OCI-M2 (cell line): ENCODE measurements around the gene DLGAP1.

Experiments used
- DNase-seq: peaks from one replicate; lab custom pipeline; 2025; ENCODE audit not compliant: unreplicated experiment; lab: John Stamatoyannopoulos, UW

The DLGAP1 gene

GRCh38 chr18:3952031-3952430 is 503.1 kb downstream of the DLGAP1 start:
- DNase-seq = no peak

DNA sequence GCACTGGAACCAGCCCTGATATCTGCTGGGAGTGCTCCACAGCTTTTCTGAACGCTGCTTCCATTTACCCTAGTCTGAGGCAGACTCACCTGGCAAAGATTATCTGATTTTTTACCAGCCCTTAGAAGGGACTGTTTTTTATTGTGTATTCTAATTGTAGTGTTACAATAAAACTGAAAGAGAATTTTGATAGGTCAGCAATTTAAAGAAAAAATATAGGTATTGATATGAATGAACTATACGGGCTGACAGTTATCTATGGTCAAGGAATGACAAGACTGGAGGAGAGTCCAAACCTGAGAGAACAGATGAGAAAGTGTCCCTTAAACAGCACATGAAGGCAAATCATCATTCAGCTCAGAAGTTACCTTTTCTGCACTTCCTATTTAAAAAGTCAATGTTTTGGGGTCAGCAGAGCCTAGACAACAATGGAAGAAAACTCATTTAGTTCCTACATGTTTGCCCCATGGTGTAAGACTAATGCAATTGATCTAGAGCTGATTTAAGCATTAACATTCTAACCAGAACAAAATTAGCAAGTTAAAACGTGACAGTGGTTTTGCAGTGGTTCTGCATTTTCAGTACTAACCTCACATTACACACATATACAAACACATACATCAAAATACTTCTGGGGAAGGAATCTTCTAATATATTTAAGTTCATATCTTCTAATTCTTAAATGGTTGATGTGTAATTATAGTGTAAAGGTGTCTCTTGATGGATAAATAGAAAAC is 504.3 kb downstream of the DLGAP1 start:
- no peak for DNase-seq

DNA sequence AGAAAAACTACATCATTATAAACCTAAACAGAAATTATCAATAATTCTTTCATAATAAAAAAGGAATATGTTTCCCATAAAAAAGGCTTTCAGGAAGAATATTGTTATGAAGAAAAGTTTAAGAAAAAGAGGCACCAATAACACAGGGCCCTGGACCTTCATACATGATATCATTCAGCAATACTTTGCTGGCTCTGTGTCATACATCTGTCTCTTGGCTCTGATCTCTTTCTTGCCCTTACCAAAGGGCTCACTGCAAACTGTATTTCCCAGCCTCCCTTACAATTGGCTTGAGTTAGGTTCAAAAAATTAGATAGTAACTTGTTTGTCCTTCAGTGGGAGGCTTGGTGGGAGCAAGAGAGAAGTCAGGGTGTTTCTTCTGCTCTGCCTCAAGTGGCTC is 506.1 kb downstream of the DLGAP1 start:
- DNase-seq = no peak

DNA sequence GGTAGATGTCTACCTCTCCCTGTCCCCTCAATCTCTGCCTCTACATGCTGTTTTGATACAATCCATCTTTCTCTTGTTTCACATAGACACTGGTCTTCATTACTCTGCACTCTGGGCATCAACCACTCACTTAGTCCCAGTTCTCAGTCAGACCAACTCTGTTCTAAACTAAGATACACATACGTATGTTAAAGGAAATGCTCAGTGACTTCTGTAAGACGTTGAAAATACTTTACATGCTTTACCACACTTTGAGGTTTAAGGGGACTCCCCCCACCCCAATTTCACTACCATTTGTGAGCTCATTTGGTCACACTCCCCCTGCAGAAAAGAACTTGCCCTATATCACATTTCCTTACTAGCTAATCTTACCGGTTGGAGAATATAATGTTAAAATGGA is 507.7 kb downstream of the DLGAP1 start:
- DNase-seq = no peak

DNA sequence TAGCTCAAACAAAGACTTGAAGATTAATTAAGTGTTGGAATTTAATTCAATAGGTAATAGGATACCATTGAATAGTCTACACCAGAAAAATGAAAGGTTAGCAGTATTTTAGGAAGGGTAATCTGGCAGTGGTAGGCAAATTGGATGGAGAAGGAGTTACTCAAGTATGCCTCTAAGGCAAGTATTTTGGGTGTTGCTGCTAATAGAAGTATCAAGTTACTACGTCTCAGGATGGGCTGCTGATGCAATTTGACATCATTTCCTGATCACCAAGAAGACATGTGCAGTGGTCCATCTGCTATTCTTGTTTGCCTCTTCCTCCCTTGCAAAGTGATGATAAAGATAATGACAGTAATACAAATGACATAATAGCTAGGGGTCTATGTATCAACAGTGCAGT is 519.8 kb downstream of the DLGAP1 start:
- DNase-seq = no peak

- DNase-seq = no peak
These were observed 522.8 kb downstream of the DLGAP1 start for GRCh38 chr18:3932276-3932675.

DNA sequence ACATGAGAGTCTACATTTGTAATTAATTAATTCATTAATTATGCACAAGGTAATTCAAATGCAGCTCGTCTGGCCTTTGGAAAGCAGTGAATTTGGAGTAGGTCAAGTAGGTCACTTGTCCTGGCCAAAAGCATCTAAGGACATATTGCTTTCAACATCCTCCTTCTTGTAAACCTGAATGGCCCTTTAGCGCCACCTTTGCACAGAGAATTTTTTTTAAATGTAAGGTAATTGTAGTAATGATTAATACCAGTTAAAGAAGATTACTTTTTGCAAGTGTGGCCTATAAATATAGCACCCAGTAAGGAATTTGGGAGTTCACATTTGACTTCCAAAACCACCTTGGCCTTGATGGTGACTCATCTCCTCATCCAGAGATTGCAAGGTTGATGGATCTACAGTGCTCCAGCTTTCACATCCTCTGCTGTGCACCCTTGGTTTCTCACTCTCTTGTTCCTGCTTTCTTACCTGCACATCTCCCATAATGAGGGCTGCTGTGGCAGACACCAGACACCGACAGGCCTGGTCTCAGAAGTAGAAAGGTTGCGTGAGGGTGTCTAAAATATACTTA is 523.5 kb downstream of the DLGAP1 start:
- no peak for DNase-seq

DNA sequence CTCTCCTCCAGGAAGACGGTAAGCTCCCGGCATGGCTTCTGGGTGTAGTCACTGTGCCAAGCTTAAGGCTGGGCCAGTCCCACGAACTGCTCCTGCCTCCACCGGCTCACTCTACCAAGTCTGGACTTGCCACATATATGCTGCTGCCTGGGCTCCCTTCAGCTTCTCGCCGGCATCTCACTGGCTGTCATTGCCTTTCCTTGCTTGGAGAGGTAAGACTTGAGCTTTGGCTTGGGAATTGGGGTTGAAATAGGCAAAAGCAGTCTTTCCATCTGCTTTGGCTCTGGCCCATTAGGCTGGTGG is 524.1 kb downstream of the DLGAP1 start:
- no peak for DNase-seq

GRCh38 chr18:3930126-3931012 is 524.7 kb downstream of the DLGAP1 start:
- no peak for DNase-seq

DNA sequence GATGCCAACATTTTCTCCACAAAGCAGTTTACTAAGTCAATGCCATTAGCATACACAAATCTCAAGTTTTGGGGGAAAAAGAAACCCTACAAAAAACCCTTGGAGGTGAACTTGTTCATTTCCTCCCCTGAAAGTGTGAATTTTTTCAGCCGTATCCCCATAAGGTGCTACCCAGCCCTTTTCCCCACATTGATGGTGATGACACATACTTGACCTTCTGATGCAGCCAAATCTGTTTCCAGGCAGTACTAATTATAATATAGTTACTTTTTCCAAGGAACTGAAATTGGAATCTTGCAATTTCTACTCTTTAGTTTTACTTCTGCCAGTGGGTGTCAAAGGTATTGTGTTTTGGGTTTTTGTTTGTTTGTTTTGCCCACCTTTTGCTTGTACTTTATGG is 530.7 kb downstream of the DLGAP1 start:
- no peak for DNase-seq

- no peak for DNase-seq
These were observed 531.4 kb downstream of the DLGAP1 start for GRCh38 chr18:3923750-3924149.

- no peak for DNase-seq
These were observed 533.3 kb downstream of the DLGAP1 start for GRCh38 chr18:3921826-3922225.

DNA sequence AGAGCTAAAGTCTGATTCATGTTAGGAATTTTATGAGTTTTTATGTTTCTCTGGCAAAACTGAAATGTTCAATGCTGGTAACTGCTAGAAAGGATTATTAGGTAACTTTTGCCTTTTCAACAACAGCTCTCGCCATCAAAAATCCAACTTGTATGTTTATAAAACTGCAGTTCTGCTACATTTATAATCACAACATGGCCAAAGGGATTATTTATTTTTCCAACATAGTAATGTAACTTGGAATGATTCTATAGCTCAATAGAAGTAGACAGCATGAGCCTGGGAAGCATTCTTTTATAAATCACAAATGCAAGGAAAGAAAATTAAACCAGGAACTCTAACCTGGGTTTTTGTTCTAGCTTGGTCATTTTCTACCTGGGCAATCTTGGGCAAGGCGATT is 534.3 kb downstream of the DLGAP1 start:
- DNase-seq = no peak

DNA sequence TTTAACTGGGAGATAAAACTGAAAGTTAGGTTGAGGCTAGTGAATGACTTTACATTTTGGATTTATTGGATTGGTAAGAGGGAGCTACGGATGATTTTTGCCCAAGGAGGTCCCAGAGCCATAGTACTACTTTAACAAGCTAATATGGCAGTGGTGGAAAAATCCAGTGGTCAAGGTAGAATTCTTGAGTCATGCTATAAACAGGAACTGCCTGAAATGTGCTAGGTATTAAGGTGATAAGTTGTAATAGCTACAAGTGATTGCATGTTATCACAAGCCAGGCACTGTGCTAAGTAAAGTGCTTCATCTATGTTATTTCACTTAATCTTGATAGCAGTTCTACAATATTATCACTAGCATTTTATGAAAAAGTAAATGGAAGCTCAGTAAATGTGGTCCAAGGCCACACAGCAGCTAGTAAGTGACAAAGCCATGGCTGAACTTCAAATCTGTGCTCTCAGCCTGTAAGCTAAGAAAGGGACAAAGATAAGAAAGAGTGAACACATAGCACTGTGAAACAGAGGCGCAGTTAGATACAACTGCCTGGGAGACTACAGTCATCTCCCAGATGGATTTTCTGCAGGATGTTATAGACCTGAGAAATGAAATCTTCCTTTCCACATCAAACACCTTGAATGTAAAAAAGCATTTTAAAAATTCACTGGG is 535.6 kb downstream of the DLGAP1 start:
- DNase-seq = no peak

- DNase-seq = no peak
These were observed 539.0 kb downstream of the DLGAP1 start for GRCh38 chr18:3916082-3916481.

DNA sequence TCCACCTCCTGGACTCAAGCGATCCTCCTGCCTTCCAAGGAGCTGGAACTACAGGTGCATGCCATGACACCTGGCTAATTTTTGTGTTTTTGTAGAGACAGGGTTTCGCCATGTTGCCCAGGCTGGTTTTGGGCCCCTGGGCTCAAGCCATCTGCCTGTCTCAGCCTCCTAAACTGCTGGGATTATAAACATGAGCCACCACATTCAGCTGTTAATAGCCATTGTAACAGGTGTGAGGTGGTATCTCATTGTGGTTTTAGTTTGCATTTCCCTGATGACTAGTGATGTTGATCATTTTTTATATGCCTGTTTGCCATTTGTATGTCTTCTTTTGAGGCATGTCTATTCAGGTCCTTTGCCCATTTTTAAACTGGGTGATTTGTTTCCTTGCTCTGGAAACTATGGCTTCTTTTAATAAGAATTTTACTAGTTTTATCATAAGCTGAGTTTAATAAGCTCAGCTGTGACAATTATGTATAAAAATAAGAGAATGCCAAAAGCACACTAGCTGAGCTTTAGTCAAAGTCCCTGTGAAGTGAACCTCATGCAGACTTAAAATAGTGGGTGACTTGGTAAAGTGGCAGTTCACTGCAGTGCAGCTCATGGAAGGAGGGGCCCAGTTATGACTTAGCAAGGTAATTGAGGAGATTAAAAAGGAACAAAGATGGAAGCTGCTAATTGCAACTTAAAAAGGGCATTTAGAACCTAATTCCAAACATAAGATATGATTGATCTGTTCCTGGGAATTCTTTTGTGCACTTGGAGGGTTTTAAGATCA is 540.1 kb downstream of the DLGAP1 start:
- DNase-seq = no peak

DNA sequence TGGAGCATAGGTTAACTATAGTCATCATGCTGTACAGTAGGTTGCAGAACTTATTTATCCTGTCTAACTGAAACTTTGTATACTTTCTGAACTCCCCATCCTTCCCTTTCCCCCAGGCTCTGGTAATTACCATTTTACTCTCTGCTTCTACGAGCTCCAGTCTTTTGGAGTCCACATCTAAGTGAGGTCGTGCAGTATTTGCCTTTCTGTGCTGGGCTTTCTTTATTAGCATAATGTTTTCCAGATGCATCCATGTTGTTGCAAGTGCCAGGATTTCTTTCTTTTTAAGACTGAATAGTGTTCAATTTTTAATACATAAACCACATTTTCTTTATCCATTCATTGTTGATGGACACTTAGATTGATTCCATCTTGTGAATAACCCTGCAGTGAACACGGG is 541.0 kb downstream of the DLGAP1 start:
- DNase-seq = no peak

DNA sequence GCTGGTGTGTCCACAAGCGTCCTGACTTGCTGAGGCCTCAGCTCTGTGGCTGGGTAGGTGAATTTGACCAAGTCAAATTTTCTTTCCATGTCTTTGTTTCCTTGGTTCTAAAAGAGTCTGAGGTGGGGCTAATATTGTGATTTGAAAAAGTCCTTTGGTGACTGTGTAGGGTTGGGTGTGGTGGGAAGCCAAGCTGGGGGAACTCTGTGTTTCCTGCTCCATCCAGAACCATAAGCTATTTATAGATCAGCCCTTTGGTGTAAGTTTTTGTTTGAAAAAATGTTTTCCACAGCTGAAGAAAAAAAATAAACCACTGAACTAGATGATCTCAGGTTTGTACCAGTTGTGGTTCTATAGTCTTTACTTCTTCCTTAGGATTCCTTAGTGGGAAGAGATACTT is 542.4 kb downstream of the DLGAP1 start:
- DNase-seq = no peak

DNA sequence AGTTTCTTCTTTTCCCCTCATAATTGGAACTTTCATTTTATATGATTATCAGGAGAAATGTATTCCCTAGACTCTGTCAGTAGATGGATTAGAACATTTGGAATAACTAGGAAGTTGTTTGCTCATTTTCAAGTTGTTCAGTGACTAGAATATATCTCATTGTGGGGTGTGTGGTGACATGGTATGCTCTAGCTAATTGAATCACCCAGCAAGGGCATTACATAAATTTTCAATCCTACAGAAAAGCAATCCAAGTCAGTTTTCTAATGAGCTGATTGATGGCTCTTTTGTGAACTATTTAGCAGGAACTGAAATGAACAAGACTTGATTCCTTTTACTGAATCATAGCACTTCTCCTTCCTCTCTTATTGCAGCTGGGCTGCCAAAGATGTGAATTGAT is 543.7 kb downstream of the DLGAP1 start:
- DNase-seq = no peak

- no peak for DNase-seq
These were observed 544.6 kb downstream of the DLGAP1 start for GRCh38 chr18:3910512-3910911.

DNA sequence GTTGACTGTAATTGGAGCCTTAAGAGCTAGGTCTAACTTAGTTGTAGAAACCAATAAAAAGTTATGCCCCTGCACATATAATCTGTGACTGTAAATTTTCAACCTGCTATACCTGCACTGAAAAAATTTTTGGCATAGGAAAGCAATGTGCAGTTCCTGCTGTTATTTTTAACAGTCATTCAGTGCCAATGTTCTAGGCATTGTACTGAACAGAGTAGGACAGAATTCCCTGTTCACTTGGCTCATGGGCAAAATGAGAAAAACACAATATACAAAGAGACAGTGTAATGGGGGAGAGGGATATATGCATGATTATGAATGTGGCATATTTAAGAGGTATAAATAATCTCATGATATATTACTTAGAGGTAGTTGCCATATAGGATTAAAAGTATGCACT is 547.2 kb downstream of the DLGAP1 start:
- no peak for DNase-seq
